Inflammatory macrophage (primary cell): ENCODE data around the gene TGFBR2.
"Not testable (repeated sequence)": the region's sequence is repeated elsewhere in the genome, so short reads cannot be mapped to it uniquely, and the experiment has no call there.

ENCODE experiments used
- DNase-seq, 2 donors: peaks; one replicate each; pipeline ENCODE4 v3.0.0-alpha.2; 2020 to 2022

TGFBR2 gene

DNA sequence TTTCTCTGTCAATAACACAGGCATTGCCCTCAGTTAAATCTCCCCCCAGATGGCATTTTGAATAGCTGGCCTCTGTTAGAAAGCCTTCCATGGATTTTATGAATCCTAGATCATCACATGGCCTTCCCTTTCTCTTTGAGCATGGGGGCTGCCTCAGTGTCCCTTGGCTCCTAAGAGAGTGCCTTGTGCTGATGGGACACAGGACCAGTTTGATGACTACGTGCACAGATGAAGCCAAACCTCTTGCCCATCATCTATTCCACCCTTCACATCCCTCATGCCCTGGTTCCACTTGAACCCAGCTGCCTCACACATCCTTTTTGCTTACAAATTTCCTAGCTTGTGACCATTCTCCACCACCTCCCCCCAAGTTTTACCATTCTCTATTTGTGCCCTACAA, 12.9 kb downstream of the TGFBR2 start:
- DNase-seq: no peak

DNA sequence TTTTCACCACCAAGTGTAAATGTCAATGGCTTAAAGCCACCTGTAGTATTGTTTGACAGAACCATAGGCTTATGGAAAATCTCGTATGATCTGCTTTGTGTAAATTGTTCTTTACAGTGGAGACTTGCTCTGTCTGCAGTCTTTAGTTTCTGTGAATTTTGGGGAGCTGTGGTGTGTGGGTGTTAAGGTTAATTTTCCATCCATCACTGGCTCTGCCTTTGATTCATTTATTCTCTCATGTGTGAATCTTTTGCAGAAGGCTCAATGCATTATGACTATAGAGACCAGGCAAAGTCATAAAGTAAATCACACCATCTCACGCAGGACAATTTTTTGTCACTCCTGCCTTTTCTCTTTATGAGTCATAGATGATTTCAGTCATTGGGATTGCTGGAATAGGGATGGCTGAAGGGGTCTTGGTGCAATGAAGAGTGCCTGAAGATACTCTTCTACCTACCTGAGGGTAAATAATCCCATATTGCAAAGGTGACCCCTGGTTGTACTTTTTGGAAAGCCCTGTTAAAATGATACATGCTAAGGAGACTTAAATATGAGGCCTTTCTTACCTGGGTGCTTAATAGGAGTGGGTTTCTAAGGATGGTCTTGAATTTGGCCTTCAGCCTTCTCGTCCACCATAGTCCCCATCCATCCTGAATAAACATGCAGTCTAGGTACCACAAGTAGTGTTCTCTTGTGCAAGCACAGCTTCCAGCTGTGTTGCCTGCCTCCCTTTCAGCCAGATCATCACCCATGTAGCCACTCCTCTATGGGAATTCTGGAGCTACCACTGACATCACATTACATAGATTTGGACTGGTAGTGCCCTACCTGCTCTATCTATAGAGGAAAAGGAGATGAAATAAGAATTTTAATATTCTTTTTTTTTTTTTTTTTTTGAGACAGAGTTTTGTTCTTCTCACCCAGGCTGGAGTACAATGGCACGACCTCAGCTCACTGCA, 14.3 kb downstream of the TGFBR2 start:
- DNase-seq: no peak

DNA sequence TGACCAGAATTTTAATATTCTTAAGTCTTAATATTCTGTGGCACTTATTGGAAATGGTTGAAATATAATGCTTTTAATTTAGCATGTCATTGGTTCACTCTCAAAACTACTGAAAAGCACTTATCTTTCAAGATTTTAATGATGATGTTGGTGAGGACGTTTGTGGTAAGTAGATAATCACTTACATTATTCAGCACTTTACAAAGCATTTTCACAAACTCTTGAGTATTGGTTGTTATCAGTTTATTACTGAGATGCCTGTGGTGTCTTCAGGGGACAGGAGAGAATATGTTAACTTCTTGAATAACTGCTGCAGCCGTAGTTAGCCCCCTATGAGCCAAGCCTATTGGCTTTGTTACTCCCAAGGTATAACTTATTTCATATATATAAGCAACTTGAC, 15.2 kb downstream of the TGFBR2 start:
- DNase-seq: no peak

DNA sequence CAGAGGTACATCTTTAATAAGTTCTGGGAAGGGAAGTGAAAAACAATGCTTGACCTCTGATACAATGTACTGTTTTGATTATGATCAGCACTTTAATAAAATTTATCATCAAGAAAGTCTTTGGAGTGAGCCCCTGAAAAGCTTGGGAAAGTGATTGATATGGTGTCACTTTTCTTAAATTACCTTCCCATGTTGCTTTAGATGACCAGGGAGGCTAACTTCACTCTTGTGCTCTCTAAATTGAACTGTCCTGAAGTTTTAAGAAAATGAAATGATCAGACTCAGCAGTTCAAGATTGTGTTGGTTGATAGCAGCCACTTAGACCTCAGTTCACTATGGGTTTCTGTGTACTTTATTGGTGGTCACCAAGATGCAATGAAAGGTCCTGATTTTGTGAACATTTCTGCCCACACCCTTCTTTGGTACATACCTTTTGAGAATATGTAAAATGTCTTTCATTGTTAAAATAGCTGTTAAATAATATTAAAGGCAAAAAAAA, 15.7 kb downstream of the TGFBR2 start:
- no peak for DNase-seq

DNA sequence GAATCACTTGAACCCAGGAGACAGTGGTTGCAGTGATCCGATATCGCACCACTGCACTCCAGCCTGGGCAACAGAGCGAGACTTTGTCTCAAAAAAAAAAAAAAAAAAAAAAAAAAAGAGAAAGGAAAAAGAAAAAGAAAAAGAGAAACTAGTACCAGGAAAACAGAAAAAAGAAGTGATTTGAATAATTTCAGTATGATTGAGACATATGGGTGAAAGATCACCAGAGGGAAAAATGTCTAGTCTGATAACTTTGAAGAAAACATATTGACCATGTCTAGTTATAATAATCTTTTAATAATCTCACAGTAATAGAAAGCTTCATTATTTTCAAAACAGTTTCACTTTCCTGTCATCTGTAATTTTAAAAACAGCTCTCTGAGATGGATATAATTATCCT, 16.4 kb downstream of the TGFBR2 start:
- DNase-seq: no peak

DNA sequence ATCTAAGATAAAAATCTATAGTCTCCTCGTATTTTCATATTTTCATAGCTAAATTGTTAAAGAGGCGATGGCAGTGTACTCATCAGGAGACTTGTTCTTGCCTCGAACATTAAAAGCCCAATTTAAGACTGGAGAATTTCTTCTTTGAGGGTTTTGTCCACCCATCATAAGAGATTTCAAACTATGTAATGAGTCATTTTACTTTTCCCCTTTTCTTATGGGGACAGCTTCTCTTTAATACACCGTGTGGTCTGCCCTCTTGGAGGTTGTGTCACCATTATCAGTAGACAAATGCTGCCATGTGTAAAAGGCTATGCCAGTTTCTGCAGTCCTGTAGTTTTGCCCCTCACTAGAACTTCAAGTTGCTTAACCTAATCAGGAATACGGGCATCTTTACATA, 16.9 kb downstream of the TGFBR2 start:
- DNase-seq: no peak

DNA sequence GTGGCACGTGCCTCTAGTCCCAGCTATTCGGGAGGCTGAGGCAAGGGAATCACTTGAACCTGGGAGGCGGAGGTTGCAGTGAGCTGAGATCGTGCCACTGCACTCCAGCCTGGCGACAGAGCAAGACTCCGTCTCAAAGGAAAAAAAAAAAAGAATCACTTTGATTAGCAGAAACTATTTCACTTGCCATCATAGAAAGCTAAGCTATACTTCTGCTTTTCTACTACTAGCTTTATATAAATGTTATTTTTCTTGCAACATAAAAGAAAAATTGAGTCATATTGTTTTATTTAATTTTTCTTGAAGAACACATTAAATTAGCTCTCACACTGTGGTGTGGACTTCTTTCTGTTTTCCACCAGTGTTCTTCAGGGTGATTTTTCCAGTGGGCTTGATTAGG, 18.1 kb downstream of the TGFBR2 start:
- not testable (repeated sequence) for DNase-seq

DNA sequence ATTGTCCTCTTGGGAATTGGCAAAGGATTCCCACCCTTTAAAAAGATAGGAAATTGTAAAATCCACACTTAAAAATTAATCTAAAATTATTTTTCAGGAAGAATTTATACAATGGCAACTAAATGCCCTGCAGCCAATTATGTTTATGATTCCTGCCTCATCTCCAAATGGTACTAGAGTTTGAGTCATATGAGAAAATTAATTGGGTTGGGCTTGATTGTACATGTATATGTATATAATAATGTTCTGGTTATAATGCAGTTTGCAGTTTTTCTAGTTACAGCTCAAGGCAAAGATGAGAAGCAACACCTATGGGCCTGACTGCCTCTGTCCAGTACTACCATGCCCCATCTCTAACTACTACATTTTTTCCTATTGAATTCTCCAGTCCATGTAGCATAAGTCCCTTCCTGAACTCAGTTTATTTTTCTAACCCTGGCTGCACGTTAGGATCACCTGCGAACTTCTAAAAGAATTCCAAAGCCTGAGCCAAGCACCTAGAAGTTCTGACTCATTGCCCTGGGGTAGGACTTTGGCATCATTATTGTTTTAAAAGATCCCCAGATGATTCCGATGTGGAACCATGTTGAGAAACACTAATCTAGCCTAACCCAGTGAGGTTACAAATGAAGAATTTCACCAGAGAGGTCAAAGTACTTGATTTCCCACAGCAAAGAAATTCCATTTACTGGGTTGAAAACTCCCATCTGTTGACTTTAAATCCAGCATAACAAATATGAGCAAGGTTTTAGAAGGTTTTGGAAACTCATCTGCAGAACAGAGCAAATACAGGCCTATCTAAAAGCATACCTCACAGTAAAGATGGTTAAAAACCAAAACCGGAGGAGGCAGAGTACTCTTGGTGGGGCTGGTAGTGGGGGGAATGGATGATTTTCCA, 19.4 kb downstream of the TGFBR2 start:
- no peak for DNase-seq

DNA sequence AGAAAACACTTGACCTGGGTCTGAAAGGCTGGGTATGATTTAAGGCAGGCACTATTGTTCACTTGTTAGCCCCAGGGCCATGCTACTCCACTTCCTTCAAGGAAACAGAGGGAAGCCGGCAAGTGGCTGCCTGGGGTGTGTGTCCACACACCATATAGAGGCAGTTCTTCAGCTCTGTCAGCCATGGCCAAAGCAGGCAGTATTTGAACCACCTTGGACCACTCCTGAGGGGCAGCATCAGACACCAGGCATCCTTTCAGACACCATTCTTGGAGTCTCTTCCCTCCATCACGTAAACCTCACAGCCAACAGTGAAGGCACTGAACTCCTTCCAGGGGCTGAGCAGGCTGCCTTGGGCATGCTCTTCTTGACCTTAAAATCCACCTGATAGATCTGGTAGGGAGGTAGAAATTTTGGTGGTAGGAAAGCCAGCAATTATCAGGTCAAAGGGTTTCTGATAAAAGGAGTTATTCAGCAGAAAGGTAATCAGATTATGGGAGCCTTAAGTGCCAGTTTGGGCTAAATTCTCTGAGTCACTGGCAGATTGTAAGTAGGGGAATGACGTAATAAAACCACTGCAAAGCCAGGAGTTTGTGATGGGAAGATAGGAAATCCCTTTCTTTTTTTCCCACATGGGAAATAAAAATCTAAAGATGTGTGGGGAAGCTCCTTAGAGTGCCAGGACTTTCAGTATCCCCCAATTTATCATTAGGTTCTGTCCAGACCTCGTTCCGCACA, 20.2 kb downstream of the TGFBR2 start:
- DNase-seq: no peak

DNA sequence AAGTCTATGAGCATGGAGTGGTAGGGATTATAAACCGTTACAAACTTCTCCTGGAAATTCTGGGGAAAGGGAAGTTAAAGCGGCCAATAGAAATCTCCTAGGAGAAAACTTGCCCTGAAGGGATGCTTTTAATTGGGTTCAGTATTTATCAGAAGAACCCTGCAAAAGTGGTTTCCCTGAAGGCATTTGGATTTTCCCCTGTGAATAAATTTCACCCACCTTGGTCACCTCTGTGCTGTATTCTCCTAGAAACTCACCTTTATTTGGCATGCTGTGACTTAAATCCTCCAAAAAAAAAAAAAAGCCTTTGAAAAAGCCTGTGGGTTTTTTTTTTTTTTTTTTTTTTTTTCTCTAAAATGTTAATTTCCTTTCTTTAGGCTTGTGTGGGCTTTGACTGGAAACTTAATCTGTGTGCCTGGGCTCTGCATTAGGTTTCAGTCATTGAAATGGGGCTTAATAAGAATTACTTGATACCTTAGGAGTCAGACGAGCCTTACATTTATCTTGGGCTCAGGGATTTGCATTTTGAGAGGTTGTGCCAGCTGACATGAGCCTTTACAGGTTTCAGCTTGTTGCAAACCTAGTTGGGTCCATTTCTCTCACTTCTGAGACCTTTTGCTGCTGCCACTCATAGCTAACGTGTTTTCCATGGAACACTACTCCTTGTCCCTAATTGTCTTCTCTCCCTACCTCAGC, 22.0 kb downstream of the TGFBR2 start:
- no peak for DNase-seq

DNA sequence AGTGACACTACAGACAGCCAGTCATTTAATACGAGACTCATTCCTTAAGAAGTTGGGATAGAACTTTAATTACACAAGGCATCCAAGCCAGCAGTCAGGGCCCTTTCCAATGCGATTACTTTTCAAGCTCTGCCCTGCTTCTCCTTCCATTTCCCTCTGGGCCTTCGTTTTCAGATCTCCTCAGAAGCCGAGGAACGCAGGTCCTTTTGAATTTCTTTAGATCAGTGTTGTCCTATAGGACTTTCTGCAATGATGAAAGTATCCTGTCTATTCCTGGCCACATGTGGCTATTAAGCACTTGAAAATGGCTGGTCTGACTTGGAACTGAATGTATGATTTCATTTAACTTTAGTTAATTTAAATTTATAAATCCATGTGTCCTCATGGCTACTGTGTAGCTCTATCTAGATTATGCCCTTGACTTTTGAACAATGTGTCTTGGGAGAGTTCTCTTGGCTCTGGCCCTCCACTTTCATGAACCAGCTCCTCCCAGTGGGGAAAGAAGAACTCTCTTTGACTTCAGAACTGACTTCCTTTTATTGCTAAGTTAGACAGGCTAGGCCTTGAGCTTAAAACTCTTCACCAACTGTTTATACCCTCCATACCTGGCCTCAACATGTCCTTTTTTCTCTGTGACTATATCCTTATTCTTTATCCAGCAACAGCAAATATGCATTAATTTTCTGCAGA, 22.6 kb downstream of the TGFBR2 start:
- DNase-seq: peak; percentile 69

DNA sequence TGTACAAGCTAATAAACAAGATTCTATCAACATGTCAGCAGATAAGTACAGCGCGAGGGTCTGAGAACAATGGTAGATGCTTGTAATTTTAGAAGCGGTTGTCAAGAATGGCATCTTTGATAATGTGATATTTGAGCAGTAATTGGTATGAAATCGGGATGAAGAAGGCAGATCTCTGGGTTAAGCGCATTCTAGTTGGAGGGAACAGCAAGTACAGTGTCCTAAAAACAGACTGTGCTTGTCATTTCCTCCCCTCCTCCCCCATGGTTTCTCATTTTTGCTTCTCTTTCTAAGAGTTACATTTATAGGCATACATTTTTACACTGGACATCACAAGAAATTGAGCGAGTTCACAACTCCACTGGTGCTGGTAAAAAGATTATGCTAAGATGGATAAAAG, 23.3 kb downstream of the TGFBR2 start:
- no peak for DNase-seq

DNA sequence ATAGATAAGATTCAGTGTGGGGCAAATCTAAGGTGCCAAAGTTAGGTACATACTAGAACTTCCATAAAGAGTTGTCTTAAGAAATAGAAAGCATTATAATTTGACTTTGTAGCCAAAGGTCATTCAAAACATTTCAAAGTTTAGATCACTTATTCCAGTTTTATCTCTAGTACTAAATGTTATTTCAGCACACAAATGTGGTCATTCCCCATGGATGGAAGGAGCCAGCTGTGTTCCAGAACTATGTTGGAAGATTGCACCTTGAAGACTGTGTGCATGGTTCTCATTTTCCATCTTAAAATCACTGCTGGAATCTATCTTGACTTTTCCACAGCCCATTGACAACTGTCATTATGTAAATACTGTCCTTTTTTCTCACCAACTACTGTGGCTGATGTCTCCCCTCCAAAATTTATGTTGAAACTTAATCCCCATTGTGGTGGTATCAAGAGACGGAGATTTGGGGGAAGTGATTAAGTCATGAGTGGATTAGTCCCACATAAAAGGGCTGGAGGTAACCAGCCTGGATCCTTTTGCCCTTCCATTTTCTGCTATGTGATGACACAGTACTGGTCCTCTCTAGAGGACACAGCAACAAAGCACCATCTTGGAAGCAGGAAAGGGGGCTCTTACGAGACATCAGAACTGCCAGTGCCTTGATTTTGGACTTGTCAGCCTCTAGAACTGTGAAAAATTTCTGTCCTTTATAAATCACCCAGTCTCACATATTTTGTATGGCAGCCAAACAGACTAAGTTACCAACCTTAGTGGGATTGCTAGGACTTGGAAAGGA, 24.0 kb downstream of the TGFBR2 start:
- DNase-seq: no peak

DNA sequence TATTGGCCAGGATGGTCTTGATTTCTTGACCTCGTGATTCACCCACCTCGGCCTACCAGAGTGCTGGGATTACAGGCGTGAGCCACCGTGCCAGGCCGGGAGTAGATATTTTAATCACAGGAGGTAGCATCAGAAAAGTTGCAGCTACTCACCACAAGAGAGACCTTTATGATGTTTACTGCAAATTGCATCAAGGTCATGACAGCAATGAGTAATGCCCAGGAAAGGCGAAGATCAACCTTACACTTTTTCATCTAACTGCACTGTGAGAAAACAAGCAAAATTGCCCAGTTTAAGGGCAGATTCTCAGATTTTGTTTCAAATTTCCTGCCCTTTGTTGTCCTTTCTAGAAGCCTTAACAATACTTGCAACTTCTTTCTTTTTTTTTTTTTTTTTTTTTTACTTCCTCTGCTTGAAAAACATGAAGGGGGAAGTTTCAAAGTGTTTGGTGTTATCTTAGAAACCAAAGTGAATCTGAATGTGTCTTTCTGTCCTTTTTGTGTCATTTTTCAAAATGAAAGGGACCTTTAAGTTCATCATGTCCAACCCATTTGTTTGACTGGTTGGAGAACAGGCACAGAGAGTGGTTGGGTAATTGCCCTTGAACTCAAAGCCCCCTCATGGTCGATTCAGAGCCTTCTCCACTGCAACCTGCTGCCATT, 25.0 kb downstream of the TGFBR2 start:
- DNase-seq: peak; percentile 56 to 62

DNA sequence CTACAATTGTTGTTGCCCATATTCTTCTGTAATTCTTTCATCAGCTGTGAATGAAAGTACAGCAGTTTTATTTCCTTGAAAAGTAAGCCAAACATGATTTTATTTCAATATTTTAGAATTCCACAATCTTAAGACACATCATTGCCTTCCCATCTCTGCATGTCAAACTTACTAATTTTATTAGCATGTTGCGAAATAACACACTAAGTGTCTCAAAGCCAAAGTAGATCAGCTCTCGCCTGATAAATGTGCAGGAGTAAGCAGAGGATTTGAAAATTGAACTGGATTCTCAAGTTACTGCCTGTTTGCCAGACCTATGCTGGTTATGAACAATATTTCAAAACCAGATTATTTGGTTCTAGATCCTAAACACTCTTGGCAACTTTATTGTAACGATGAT, 25.7 kb downstream of the TGFBR2 start:
- no peak for DNase-seq

DNA sequence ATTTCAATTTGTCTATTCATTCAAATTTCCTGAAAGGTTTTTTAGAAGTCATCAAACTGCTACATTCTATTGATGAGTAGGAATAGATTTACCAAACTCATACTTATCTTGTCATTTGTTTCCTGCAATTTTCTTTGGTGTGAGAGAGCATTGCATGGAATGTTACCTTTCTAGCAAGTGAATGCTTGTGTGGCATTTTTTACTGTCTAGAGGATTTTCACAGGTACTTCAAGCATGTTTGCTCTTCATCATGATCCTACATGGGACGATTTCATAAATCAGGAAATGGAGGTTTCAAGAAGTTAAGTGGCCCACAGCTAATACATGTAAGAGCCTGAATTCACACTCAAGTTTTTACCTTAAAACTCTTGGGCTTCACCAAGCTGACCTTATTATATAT, 26.1 kb downstream of the TGFBR2 start:
- no peak for DNase-seq

DNA sequence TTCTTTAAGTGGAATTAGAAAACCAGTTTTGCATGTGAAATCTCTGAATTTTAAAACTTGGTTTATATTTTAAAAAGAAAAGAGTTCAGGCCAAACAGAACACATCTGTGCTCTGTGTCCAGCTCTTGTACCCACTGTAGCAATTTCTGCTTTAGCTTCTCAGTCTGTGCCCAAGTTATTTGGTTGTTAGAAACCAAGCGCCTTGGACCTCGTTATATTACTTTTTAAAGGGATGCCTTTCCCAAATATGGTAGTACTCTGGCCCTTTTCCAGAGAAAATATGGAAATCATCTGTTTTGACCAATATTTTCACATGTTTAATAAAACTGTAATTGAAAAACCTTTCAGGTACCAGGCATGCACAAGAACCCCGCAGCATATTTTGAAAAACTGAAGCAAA, 27.3 kb downstream of the TGFBR2 start:
- DNase-seq: no peak

DNA sequence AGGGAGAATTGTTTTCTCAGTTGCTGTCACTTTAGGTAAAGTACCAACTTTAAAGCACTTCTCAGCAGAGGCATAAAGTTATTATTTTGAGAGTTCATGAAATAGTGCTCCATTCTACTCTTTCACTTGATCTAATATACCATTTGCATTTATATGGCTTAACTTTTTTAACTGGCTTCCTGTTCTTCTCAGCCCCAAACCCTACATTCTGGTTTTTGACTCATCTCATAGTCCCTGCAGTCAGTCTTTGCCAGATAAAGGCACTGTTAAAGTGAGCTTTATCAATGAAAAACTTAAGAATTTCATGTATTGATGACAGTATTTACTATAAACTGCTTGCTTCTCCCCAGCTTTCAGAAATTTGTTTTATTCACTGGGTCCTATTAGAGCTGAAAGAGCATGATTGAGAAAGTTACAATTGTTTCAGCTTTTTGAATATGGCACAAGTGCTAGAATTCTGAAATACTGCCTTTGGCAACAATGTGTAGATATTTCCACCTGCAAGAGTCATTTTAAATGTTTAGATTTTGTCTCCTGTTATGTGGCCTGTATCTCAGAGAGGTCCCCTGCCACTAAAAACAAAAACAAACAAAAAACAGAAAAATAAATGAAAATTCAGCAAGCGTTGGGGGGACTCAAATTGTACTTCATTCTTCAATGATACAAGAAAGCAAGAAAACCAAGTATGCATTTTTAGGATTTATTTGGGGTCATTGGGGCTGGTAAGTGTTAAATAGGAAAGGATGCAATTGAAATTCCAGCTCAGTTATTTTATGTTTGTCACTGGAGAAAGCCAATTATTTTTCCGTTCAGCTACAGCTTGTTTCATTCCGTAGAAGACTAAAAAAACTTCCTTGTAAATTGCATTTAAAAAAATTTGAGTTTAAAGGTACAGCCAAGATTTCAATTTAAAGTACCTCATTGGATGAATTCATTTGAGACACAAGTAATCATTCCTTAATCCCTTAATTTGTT, 28.6 kb downstream of the TGFBR2 start:
- DNase-seq: no peak
